Measurements from ENCODE around the gene PYROXD2.

DNA sequence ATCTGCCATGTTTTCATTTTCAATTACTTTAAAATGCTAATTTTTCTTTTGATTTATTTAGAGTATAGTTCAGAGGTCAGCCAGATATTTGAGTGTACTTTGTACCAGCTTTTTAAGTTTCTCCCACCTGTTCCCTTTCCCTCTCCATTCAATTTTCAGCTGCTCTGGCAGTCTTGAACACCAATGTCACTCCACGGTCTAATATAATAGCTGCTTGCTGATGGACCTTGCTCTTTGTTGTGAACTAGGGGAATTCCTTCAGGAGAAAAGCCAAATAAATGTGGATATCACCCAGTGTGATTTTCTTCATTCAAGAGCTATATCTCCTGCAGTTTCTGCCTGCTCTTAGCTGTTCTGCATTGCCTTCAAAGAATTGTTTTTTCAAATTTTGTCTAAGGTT lies 35.6 kb upstream of the PYROXD2 start:
- TF ChIP-seq EZH2 (IDR thresholded peaks at IDR 0.05; ENCODE audit: insufficient read depth, poor library complexity, severe bottlenecking): no peak
- no peak for TF ChIP-seq EZH2phosphoT487 (IDR thresholded peaks at IDR 0.05; ENCODE audit: insufficient read depth, low read depth)
